D721Med (cell line): Measurements from ENCODE around the gene VWA5B1.

Experiments used
- DNase-seq: peaks from one replicate; pipeline ENCODE4 v3.0.0; 2011; ENCODE audit warnings: low spot score; ENCODE audit not compliant: insufficient read length
- FAIRE-seq: peaks from 2 replicates; lab custom pipeline; 2011; peaks lifted over from hg19 to GRCh38; lab: Jason Lieb, UNC
- CTCF ChIP-seq: IDR thresholded peaks from 2 replicates; pipeline ENCODE4 v1.5.1; 2012; ENCODE audit warnings: mild to moderate bottlenecking, control low read depth; ENCODE audit not compliant: insufficient read depth; ENCODE audit errors: missing control alignments

Gene VWA5B1

GRCh38 chr1:20354610-20355009 lies 63.9 kb downstream of the VWA5B1 start:
- no peak for FAIRE-seq

DNA sequence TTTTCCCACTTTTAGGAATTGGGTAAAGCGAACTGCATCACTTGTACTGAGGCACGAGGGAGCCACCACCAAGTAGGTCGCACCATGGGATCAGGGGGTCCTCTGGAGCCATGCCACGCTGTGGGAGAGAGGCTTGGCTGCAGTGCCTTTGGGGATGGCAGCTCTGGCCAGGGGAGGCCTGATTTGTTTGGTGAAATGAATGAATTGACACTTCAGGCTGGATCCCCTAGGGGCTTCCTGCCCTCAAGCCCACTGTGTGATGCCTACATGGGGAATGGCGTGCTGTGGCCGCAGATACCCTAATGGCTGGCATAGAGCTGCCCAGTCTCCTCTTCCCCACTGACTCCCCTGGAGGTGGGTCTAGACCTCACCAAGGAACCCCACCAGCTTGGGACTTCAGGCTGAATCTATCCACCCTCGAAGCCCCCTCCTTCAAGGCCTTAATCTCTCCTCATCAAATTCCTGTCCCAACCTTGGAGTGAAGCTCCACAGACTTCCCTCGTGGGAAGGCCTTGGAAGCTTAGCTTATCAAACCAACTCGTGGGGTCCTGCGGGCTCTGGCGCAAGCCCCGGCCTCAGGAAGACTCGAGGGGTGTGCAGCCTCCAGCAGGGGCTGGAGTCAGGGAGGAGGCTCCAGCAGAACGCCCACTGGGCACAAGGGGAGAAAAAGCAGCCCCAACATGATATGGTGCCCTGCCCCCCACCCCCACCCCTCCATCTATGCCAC lies 64.6 kb downstream of the VWA5B1 start:
- FAIRE-seq (no peak), DNase-seq (no peak)
- TF ChIP-seq CTCF: no peak

More at GRCh38 chr1:20354610-20355009, 63.9 kb downstream of the VWA5B1 start:
- no peak for DNase-seq
- no peak for TF ChIP-seq CTCF

DNA sequence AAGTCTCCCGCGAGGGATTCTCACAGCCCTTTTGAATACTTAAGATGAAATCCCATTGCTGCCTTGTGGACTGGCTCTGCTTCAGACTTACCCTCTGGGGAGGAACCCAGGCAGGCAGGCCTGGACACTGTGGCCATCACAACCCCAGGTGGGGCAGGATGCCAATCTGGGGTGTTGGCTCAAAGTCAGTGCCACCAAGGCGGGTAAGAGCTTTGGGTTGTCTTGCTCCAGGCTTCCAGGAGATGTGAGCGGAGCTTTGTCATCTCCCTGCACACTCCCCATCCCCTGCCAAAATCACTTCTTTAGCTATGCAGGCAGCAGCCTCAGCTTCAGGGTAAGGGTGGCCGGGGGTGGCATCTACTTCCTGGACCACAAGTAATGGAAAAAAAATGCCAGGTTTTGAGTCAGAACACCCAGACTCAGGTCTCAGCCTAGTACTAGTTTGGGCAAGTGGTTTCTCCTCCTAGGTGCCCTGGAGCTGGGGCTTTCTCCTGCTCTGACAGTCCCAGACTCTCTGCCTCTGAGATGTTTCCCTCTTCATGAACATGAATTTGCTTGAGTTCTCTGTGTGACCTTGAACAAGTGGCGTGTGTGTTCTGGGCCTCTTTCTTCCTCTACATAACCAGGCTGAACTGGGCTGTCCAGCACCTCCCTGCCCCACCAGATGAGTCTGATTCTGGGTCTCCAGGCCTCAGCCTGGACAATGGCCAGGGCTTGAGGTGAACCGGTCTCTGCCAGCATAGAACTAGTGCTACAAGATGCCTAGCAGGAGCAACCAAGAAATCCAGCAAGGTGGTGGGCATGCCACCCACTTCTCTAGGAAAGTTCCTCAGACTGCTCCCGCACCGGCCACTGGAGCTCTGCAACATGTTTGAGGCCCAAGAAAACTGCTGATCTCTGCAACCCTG lies 65.4 kb downstream of the VWA5B1 start:
- no peak for FAIRE-seq
- TF ChIP-seq CTCF: no peak
- no peak for DNase-seq

- DNase-seq (no peak), FAIRE-seq (no peak)
- no peak for TF ChIP-seq CTCF
Measured at GRCh38 chr1:20356850-20357459, 66.3 kb downstream of the VWA5B1 start.

- no peak for TF ChIP-seq CTCF
- no peak for FAIRE-seq
- DNase-seq: no peak
Measured at GRCh38 chr1:20357796-20358195, 67.1 kb downstream of the VWA5B1 start.

DNA sequence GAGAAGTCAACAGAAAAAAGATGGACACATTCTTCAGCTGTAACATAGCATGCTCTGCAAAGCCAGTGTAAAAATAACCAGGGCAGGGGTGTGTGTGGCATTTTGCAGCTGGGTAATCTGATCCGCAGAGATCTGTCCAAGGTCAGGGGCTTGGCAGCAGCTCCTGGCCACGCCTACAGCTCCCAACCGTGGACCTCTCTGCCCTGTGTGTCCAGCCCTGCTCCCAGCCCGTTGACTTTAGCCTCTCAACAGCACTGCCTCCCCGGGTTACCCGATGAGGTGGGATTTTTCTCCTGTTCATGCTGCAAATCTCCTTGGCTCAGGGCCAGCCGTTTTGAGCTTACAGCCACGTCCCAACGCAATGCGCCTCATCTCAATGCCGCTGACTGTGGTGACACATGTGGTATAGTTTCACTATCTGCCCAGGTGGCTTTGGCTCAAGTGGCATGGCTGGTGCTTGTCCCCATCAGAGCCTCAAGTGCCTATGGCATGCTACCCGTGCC lies 68.1 kb downstream of the VWA5B1 start:
- TF ChIP-seq CTCF: no peak

More for the DNA sequence above, 68.1 kb downstream of the VWA5B1 start:
- DNase-seq (no peak), FAIRE-seq (no peak)
